ENCODE results near the gene SLC39A2. TPM values are rescaled to one million over a fixed set of nuclear protein-coding genes. Genes with fewer than 3 reads are reported as not detected.

The SLC39A2 gene
- total RNA-seq, 1 experiment from 2014 or later, result not detected

DNA sequence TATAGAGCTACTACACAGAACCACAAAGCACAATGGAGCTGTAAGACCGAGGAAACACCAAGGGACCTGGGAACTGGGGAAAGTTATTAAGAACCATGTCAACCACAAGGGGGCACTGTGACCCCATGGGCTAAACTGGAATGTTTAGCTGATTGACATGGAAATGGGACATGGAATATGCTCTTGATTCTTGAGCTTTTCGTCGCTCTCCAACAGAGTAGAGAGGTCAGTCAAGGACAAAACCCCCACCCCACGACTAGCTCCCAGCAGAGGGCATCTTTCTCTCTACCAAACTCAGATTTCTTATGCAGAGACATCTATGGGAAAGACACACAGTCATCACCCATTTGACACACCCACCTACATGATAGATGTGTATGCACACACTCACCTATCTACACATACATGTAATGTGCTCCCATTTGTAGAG, 15.7 kb downstream of the SLC39A2 start:
- H3K4me3 ChIP-seq (ENCODE audit: low read length), result no peak overlapping the region
- no peaks in the 10 kb centered on the region for H4K20me1 ChIP-seq (ENCODE audit: low read length)
- no peaks in the 10 kb centered on the region for H3K9me2 ChIP-seq (replicated peaks; ENCODE audit: low read length)
- H3K9me3 ChIP-seq (ENCODE audit: low read length), result no peaks in the 10 kb centered on the region
- H2AFZ ChIP-seq (ENCODE audit: low read length), result no peak overlapping the region
- intact Hi-C loops (cut with micrococcal nuclease), result loop anchor here (1.0 kb wide), 2 partner anchors 26 to 93 kb away; no protein-coding TSS in a partner anchor
- H3K9ac ChIP-seq (ENCODE audit: low read length), result no peak overlapping the region
- H3K4me2 ChIP-seq (ENCODE audit: low read length), result no peak overlapping the region
- BruUV-seq (replicated peaks), result no TSS peak
- no peaks in the 10 kb centered on the region for H3K4me1 ChIP-seq (ENCODE audit: insufficient read depth, low read length)
- no peaks in the 10 kb centered on the region for H3K36me3 ChIP-seq (ENCODE audit: low read depth, low read length)
- peak; percentile 92 for DNase-seq
- no peak overlapping the region for H3K27ac ChIP-seq (ENCODE audit: low read length)
- H3F3A ChIP-seq (ENCODE audit: low read length, unreplicated experiment), result no peaks in the 10 kb centered on the region
- H3K27me3 ChIP-seq (ENCODE audit: low read length), result peaks cover 34% of the 10 kb centered on the region
- ATAC-seq, result peak; percentile 94
- TF ChIP-seq, protein P1, sequence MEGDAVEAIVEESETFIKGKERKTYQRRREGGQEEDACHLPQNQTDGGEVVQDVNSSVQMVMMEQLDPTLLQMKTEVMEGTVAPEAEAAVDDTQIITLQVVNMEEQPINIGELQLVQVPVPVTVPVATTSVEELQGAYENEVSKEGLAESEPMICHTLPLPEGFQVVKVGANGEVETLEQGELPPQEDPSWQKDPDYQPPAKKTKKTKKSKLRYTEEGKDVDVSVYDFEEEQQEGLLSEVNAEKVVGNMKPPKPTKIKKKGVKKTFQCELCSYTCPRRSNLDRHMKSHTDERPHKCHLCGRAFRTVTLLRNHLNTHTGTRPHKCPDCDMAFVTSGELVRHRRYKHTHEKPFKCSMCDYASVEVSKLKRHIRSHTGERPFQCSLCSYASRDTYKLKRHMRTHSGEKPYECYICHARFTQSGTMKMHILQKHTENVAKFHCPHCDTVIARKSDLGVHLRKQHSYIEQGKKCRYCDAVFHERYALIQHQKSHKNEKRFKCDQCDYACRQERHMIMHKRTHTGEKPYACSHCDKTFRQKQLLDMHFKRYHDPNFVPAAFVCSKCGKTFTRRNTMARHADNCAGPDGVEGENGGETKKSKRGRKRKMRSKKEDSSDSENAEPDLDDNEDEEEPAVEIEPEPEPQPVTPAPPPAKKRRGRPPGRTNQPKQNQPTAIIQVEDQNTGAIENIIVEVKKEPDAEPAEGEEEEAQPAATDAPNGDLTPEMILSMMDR (conservative IDR thresholded peaks at IDR 0.05; ENCODE audit: low read depth, low read length), result peak; percentile 94
- TF ChIP-seq EZH2phosphoT487 (IDR thresholded peaks at IDR 0.05; ENCODE audit: borderline replicate concordance, low read length) (no peak), EZH2 (IDR thresholded peaks at IDR 0.05; ENCODE audit: low read length, unreplicated experiment) (no peak)
- ChIA-PET POLR2A (ENCODE audit: unreplicated experiment) (no interaction called here), CTCF (interaction anchor here (0.5 to 1.9 kb wide), 11 partner anchors 9 to 343 kb away, joined by 3 to 23 read pairs (median 6); no protein-coding TSS in a partner anchor)
- H3K79me2 ChIP-seq (ENCODE audit: low read length), result no peaks in the 10 kb centered on the region

DNA sequence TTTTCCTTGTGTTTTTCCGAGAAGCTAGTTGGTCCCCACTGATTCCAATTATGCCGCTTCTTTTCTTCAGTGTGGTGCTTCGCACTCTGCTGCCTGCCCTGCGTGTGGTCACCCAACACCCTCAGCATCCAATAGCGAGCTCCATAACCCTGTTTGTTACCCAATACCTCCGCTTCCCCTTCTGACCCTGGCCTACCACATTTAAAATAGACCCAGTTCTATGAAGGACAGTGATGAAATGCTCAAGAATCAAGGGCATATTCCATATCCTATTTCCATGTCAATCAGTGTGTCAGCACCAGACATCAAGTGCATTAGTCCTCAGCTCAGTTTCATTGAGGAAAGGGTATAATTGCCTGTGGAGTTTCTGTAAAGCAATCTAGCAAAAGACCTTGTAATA, 16.2 kb downstream of the SLC39A2 start:
- Histone ChIP-seq H3K9me3 (ENCODE audit: low read length) (no peaks in the 10 kb centered on the region), H3K9me2 (replicated peaks; ENCODE audit: low read length) (no peaks in the 10 kb centered on the region), H3K4me3 (ENCODE audit: low read length) (no peak overlapping the region), H3K4me2 (ENCODE audit: low read length) (no peak overlapping the region), H3K36me3 (ENCODE audit: low read depth, low read length) (no peaks in the 10 kb centered on the region), H2AFZ (ENCODE audit: low read length) (no peak overlapping the region), H3K79me2 (ENCODE audit: low read length) (no peaks in the 10 kb centered on the region), H3K9ac (ENCODE audit: low read length) (no peak overlapping the region), H3K4me1 (ENCODE audit: insufficient read depth, low read length) (no peaks in the 10 kb centered on the region), H3F3A (ENCODE audit: low read length, unreplicated experiment) (no peaks in the 10 kb centered on the region), H3K27me3 (ENCODE audit: low read length) (peaks cover 36% of the 10 kb centered on the region), H4K20me1 (ENCODE audit: low read length) (no peaks in the 10 kb centered on the region), H3K27ac (ENCODE audit: low read length) (no peak overlapping the region)
- CTCF ChIA-PET, result interaction anchor here (0.6 to 1.9 kb wide), 9 partner anchors 10 to 203 kb away, joined by 3 to 23 read pairs (median 7); no protein-coding TSS in a partner anchor
- no TSS peak for BruUV-seq (replicated peaks)
- TF ChIP-seq, protein P1 (conservative IDR thresholded peaks at IDR 0.05; ENCODE audit: low read depth, low read length), result no peak
- TF ChIP-seq EZH2 (IDR thresholded peaks at IDR 0.05; ENCODE audit: low read length, unreplicated experiment) (no peak), EZH2phosphoT487 (IDR thresholded peaks at IDR 0.05; ENCODE audit: borderline replicate concordance, low read length) (no peak)
- POLR2A ChIA-PET (ENCODE audit: unreplicated experiment), result no interaction called here
- DNase-seq, result no peak
- no peak for ATAC-seq
- intact Hi-C loops (cut with micrococcal nuclease), result no loop called here

DNA sequence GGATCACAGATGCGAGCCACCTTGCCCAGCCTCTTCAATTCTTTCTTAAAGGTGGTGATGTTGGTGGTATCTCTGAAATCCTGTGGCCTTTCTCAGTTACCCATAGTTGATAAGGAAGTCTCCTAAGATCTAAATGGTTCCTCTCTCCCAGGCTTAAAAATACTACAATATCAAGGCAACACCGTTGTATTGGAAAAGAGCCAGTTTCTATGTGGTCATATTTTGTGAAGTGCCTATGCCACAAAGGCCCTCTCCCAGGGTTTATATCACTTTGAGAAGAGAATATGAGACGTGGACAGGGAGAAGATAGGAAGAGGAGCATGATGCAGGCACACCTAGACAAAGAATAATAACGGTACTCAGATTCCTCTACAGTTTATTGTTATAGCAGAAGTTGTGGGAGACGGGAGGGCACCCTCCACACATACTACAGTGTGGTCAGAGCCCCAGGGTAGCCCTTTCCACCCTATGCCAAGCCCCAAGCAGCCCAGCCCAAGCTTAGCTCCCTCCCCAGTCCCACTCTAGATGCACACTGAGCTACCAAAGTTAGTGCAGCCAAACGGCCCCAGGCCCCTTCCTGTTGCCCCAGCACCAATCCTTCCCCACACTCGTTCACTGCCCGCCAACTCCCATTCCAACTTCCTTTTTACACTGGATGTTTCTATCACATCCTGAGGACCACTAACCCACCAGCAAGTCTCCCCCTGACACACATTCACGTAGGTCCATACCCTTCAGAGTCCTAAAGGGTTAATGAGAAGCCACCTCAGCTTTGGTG, 17.5 kb downstream of the SLC39A2 start:
- intact Hi-C loops (cut with micrococcal nuclease), result no loop called here
- Histone ChIP-seq H3K9me3 (ENCODE audit: low read length) (no peaks in the 10 kb centered on the region), H4K20me1 (ENCODE audit: low read length) (no peaks in the 10 kb centered on the region), H3F3A (ENCODE audit: low read length, unreplicated experiment) (no peaks in the 10 kb centered on the region), H3K4me3 (ENCODE audit: low read length) (no peak overlapping the region), H2AFZ (ENCODE audit: low read length) (no peak overlapping the region), H3K36me3 (ENCODE audit: low read depth, low read length) (no peaks in the 10 kb centered on the region), H3K27me3 (ENCODE audit: low read length) (peaks cover 39% of the 10 kb centered on the region), H3K27ac (ENCODE audit: low read length) (no peak overlapping the region), H3K9me2 (replicated peaks; ENCODE audit: low read length) (no peaks in the 10 kb centered on the region), H3K4me1 (ENCODE audit: insufficient read depth, low read length) (no peaks in the 10 kb centered on the region), H3K4me2 (ENCODE audit: low read length) (no peak overlapping the region), H3K9ac (ENCODE audit: low read length) (no peak overlapping the region), H3K79me2 (ENCODE audit: low read length) (no peaks in the 10 kb centered on the region)
- no peak for ATAC-seq
- no peak for TF ChIP-seq EZH2 (IDR thresholded peaks at IDR 0.05; ENCODE audit: low read length, unreplicated experiment)
- TF ChIP-seq, protein P1 (conservative IDR thresholded peaks at IDR 0.05; ENCODE audit: low read depth, low read length), result no peak
- TF ChIP-seq EZH2phosphoT487 (IDR thresholded peaks at IDR 0.05; ENCODE audit: borderline replicate concordance, low read length), result no peak
- CTCF ChIA-PET, result no interaction called here
- DNase-seq, result no peak
- POLR2A ChIA-PET (ENCODE audit: unreplicated experiment), result no interaction called here
- no TSS peak for BruUV-seq (replicated peaks)

Data from PC-3 (cell line).